ENCODE measurements around the gene ENHO.

- TF ChIP-seq CTCF (IDR thresholded peaks at IDR 0.05; ENCODE audit: low read length) (no peak), EZH2 (IDR thresholded peaks at IDR 0.05; ENCODE audit: borderline replicate concordance, low read length) (no peak)
Observed at GRCh38 chr9:34514401-34514800, 8.4 kb downstream of the ENHO start.
